SH-SY5Y (cell line): ENCODE data around the gene CCNY.

ENCODE experiments used
- GATA2 ChIP-seq: IDR thresholded peaks from 2 replicates; pipeline ENCODE4 v1.6.1; 2011; ENCODE audit warnings: mild to moderate bottlenecking, low read depth, low read length
- GATA3 ChIP-seq: IDR thresholded peaks from 2 replicates; pipeline ENCODE4 v1.6.1; 2011; ENCODE audit warnings: low read depth, mild to moderate bottlenecking, low read length, moderate library complexity

GRCh38 chr10:35442592-35442991 is 106.3 kb downstream of the CCNY start:
- TF ChIP-seq GATA2 (no peak), GATA3 (no peak)
